Stimulated activated CD8-positive, alpha-beta memory T cell treated with anti-CD3 and anti-CD28 coated beads, Interleukin-4, amount 100 ng/mL, for 24 hours (primary cell): ENCODE data around the gene CEP112.
"Not testable (repeated sequence)": the region's sequence is repeated elsewhere in the genome, so short reads cannot be mapped to it uniquely, and the experiment has no call there.

Experiments used
- DNase-seq: peaks from one replicate; pipeline ENCODE4 v3.0.0-alpha.2; 2020; ENCODE audit warnings: low read depth

The CEP112 gene

GRCh38 chr17:66155055-66155454, 36.9 kb downstream of the CEP112 start:
- DNase-seq, result not testable (repeated sequence)

- no peak for DNase-seq
Measured at GRCh38 chr17:66152756-66153155, 39.2 kb downstream of the CEP112 start.

GRCh38 chr17:66150708-66151107, 41.2 kb downstream of the CEP112 start:
- DNase-seq, result no peak

- no peak for DNase-seq
Measured at GRCh38 chr17:66149562-66149961, 42.4 kb downstream of the CEP112 start.

GRCh38 chr17:66146394-66146793, 45.5 kb downstream of the CEP112 start:
- DNase-seq, result no peak

- DNase-seq, result no peak
Measured at GRCh38 chr17:66143657-66144282, 48.2 kb downstream of the CEP112 start.

- DNase-seq, result no peak
Measured at GRCh38 chr17:66142428-66142827, 49.5 kb downstream of the CEP112 start.

- DNase-seq, result no peak
Measured at GRCh38 chr17:66138120-66138519, 53.8 kb downstream of the CEP112 start.

- no peak for DNase-seq
Measured at GRCh38 chr17:66135896-66136295, 56.0 kb downstream of the CEP112 start.

GRCh38 chr17:66135219-66135618, 56.7 kb downstream of the CEP112 start:
- no peak for DNase-seq

GRCh38 chr17:66129759-66130158, 62.2 kb downstream of the CEP112 start:
- no peak for DNase-seq

GRCh38 chr17:66126231-66126630, 65.7 kb downstream of the CEP112 start:
- no peak for DNase-seq

- DNase-seq, result no peak
Measured at GRCh38 chr17:66123163-66123562, 68.8 kb downstream of the CEP112 start.

- no peak for DNase-seq
Measured at GRCh38 chr17:66115246-66115645, 76.7 kb downstream of the CEP112 start.

GRCh38 chr17:66114609-66115008, 77.3 kb downstream of the CEP112 start:
- DNase-seq, result no peak

- no peak for DNase-seq
Measured at GRCh38 chr17:66107731-66108130, 84.2 kb downstream of the CEP112 start.

GRCh38 chr17:66098040-66098439, 93.9 kb downstream of the CEP112 start:
- DNase-seq, result no peak

GRCh38 chr17:66094727-66095126, 97.2 kb downstream of the CEP112 start:
- no peak for DNase-seq

GRCh38 chr17:66091445-66092080, 100.4 kb downstream of the CEP112 start:
- DNase-seq, result no peak

GRCh38 chr17:66089764-66090163, 102.2 kb downstream of the CEP112 start:
- DNase-seq, result no peak

GRCh38 chr17:66088173-66088572, 103.8 kb downstream of the CEP112 start:
- DNase-seq, result no peak

- DNase-seq, result no peak
Measured at GRCh38 chr17:66087073-66087472, 104.9 kb downstream of the CEP112 start.

GRCh38 chr17:66085221-66085620, 106.7 kb downstream of the CEP112 start:
- no peak for DNase-seq

- DNase-seq, result not testable (repeated sequence)
Measured at GRCh38 chr17:66080670-66081069, 111.3 kb downstream of the CEP112 start.
